HEK293 (cell line): ENCODE results near the gene OR52I1.

Experiments used
- CTCF ChIA-PET: fragments of 350-600 bp; formaldehyde crosslinking; extraction: SDS; loops from one replicate; lab custom pipeline; 2021; ENCODE audit warnings: antibody characterized with exemption; lab: Yijun Ruan, JAX
- POLR2A ChIA-PET: fragments of 300-600 bp; formaldehyde crosslinking; extraction: SDS; loops from one replicate; lab custom pipeline; 2020; ENCODE audit warnings: antibody characterized with exemption, inconsistent platforms; lab: Yijun Ruan, JAX
- H3K27ac ChIP-seq: fragments of 200-500 bp; sonication (Bioruptor generic); 2 replicates; pipeline ENCODE4 v1.5.1; 2014; ENCODE audit warnings: low read depth, low read length, control low read depth, inconsistent platforms; ENCODE audit errors: extremely low read depth
- H3K36me3 ChIP-seq, 2 experiments: fragments of 200-500 bp in 1 of 2; sonication (Bioruptor generic) in 1 of 2; 1 replicate in 1 of 2; 2 replicates in 1 of 2; pipeline ENCODE4 v1.5.1; 2014 to 2017; ENCODE audit warnings: inconsistent platforms in 2 of 2, low read length in 2 of 2; ENCODE audit not compliant: control insufficient read depth in 2 of 2, insufficient read depth in 1 of 2
- H3K4me1 ChIP-seq: fragments of 200-500 bp; sonication (Bioruptor generic); 2 replicates; pipeline ENCODE4 v1.5.1; 2014; ENCODE audit warnings: mild to moderate bottlenecking, low read length, inconsistent platforms; ENCODE audit not compliant: control insufficient read depth, insufficient read depth
- H3K4me3 ChIP-seq: 2 replicates; pipeline ENCODE4 v1.5.1; 2011; ENCODE audit warnings: low read depth, mild to moderate bottlenecking, control low read depth, low read length, moderate library complexity
- H3K9me3 ChIP-seq: fragments of 200-500 bp; sonication (Bioruptor generic); 2 replicates; pipeline ENCODE4 v1.5.1; 2014; ENCODE audit warnings: low read depth, low read length, inconsistent platforms; ENCODE audit not compliant: control insufficient read depth, insufficient read depth
- CTCF ChIP-seq: fragments of 450-650 bp; formaldehyde crosslinking; IDR thresholded peaks from 2 replicates; pipeline ENCODE4 v1.5.1; 2016; ENCODE audit warnings: missing biosample characterization, missing genetic modification characterization
- MYNN ChIP-seq: fragments of 450-650 bp; formaldehyde crosslinking; IDR thresholded peaks from 2 replicates; pipeline ENCODE4 v1.5.1; 2016; ENCODE audit warnings: missing biosample characterization, missing genetic modification characterization, borderline replicate concordance
- SP3 ChIP-seq: fragments of 450-650 bp; formaldehyde crosslinking; IDR thresholded peaks from 2 replicates; pipeline ENCODE4 v1.5.1; 2016; ENCODE audit warnings: missing biosample characterization, missing genetic modification characterization
- TRIM28 ChIP-seq: IDR thresholded peaks from 2 replicates; pipeline ENCODE4 v1.6.1; 2011; ENCODE audit warnings: low read length, control low read depth, borderline replicate concordance
- ZBTB10 ChIP-seq: fragments of 450-650 bp; formaldehyde crosslinking; IDR thresholded peaks from 2 replicates; pipeline ENCODE4 v1.5.1; 2016; ENCODE audit warnings: missing biosample characterization, missing genetic modification characterization
- ZBTB17 ChIP-seq: fragments of 450-650 bp; formaldehyde crosslinking; IDR thresholded peaks from 2 replicates; pipeline ENCODE4 v1.5.1; 2016; ENCODE audit warnings: missing biosample characterization, missing genetic modification characterization
- ZBTB48 ChIP-seq: fragments of 450-650 bp; formaldehyde crosslinking; IDR thresholded peaks from 2 replicates; pipeline ENCODE4 v1.5.1; 2016; ENCODE audit warnings: missing biosample characterization, missing genetic modification characterization
- ZFP41 ChIP-seq: fragments of 450-650 bp; formaldehyde crosslinking; IDR thresholded peaks from 2 replicates; pipeline ENCODE4 v1.5.1; 2016; ENCODE audit warnings: missing biosample characterization, missing genetic modification characterization, borderline replicate concordance
- ZNF114 ChIP-seq: fragments of 450-650 bp; formaldehyde crosslinking; IDR thresholded peaks from 2 replicates; pipeline ENCODE4 v1.5.0; 2017; ENCODE audit warnings: missing biosample characterization, missing genetic modification characterization
- ZNF2 ChIP-seq: fragments of 450-650 bp; formaldehyde crosslinking; IDR thresholded peaks from 2 replicates; pipeline ENCODE4 v1.5.1; 2016; ENCODE audit warnings: missing biosample characterization, missing genetic modification characterization
- ZNF324 ChIP-seq: fragments of 450-650 bp; formaldehyde crosslinking; IDR thresholded peaks from 2 replicates; pipeline ENCODE4 v1.5.1; 2016; ENCODE audit warnings: missing biosample characterization, missing genetic modification characterization
- ZNF350 ChIP-seq: fragments of 450-650 bp; formaldehyde crosslinking; IDR thresholded peaks from 2 replicates; pipeline ENCODE4 v1.5.0; 2017; ENCODE audit warnings: missing biosample characterization, mild to moderate bottlenecking, missing genetic modification characterization
- ZNF391 ChIP-seq: fragments of 450-650 bp; formaldehyde crosslinking; IDR thresholded peaks from 2 replicates; pipeline ENCODE4 v1.5.1; 2016; ENCODE audit warnings: low read depth, missing biosample characterization, missing genetic modification characterization, borderline replicate concordance
- ZNF521 ChIP-seq: fragments of 450-650 bp; formaldehyde crosslinking; IDR thresholded peaks from 2 replicates; pipeline ENCODE4 v1.5.1; 2017; ENCODE audit warnings: missing biosample characterization, mild to moderate bottlenecking, missing genetic modification characterization
- ZNF558 ChIP-seq: fragments of 450-650 bp; formaldehyde crosslinking; IDR thresholded peaks from 2 replicates; pipeline ENCODE4 v1.5.1; 2016; ENCODE audit warnings: missing biosample characterization, missing genetic modification characterization
- ZNF561 ChIP-seq: fragments of 450-650 bp; IDR thresholded peaks from 2 replicates; pipeline ENCODE4 v1.5.1; 2018; ENCODE audit warnings: missing biosample characterization, missing genetic modification characterization, borderline replicate concordance
- ZNF654 ChIP-seq: fragments of 450-650 bp; formaldehyde crosslinking; IDR thresholded peaks from 2 replicates; pipeline ENCODE4 v1.5.1; 2016; ENCODE audit warnings: low read depth, missing biosample characterization, missing genetic modification characterization
- ZNF677 ChIP-seq: fragments of 450-650 bp; IDR thresholded peaks from 2 replicates; pipeline ENCODE4 v1.5.0; 2018; ENCODE audit warnings: missing biosample characterization, mild to moderate bottlenecking, missing genetic modification characterization, moderate library complexity
- ZNF704 ChIP-seq: fragments of 450-650 bp; formaldehyde crosslinking; IDR thresholded peaks from 2 replicates; pipeline ENCODE4 v1.5.1; 2016; ENCODE audit warnings: missing biosample characterization, missing genetic modification characterization
- ZXDB ChIP-seq: fragments of 450-650 bp; formaldehyde crosslinking; IDR thresholded peaks from 2 replicates; pipeline ENCODE4 v1.5.1; 2016; ENCODE audit warnings: missing biosample characterization, missing genetic modification characterization

OR52I1 gene

GRCh38 chr11:4636962-4637661 lies 43.3 kb downstream of the OR52I1 start, which contains the start of gene OR51D1:
TSS of gene OR51D1 (plus strand) at chr11:4637477. CDS start at chr11:4639791, 2,314 bp downstream.
- Histone ChIP-seq H3K4me1 (no peaks in the 10 kb centered on the region), H3K27ac (no peak within 1 kb of the TSS), H3K9me3 (no peaks in the 10 kb centered on the region), H3K4me3 (peak within 1 kb of the TSS; percentile 14), H3K36me3 (no peaks in the 10 kb centered on the region)
- POLR2A ChIA-PET = no interaction called here
- CTCF ChIA-PET = interaction anchor here (0.5 to 4.3 kb wide), 44 partner anchors 8 to 1773 kb away, joined by 3 to 42 read pairs (median 3); partner anchors contain the start of gene OR51T1
- TF ChIP-seq ZNF521 = no peak
- TF ChIP-seq ZNF2 = 0 out of 2 replicates have a peak, but pooled peaks have one; percentile 23
- peak; percentile 86 for TF ChIP-seq ZBTB48 (tag by site-specific recombination)
- TF ChIP-seq ZNF324 (tag by site-specific recombination) = no peak
- peak; percentile 76 for TF ChIP-seq ZNF654 (tag by site-specific recombination)
- peak; percentile 78 for TF ChIP-seq CTCF (tag by site-specific recombination)
- no peak for TF ChIP-seq ZNF704
- TF ChIP-seq ZFP41 (tag by site-specific recombination) = no peak
- 0 out of 2 replicates have a peak, but pooled peaks have one; percentile 27 for TF ChIP-seq ZBTB10 (tag by site-specific recombination)
- TF ChIP-seq ZBTB17 = 0 out of 2 replicates have a peak, but pooled peaks have one; percentile 25

GRCh38 chr11:4637662-4638047 lies 43.8 kb downstream of the OR52I1 start:
- Histone ChIP-seq H3K36me3 (no peaks in the 10 kb centered on the region), H3K9me3 (no peaks in the 10 kb centered on the region), H3K4me3 (no peak overlapping the region), H3K27ac (no peak overlapping the region), H3K4me1 (no peaks in the 10 kb centered on the region)
- TF ChIP-seq ZNF350 (no peak), TRIM28 (no peak), MYNN (tag by site-specific recombination) (no peak), ZXDB (tag by site-specific recombination) (no peak), ZNF677 (tag by site-specific recombination) (no peak), ZNF558 (tag by site-specific recombination) (no peak), ZNF521 (no peak), ZNF391 (tag by site-specific recombination) (no peak), ZNF561 (tag by site-specific recombination) (no peak), ZNF114 (tag by site-specific recombination) (no peak), SP3 (no peak)
- POLR2A ChIA-PET = no interaction called here
- CTCF ChIA-PET = interaction anchor here (0.5 to 4.3 kb wide), 29 partner anchors 8 to 1773 kb away, joined by 3 to 42 read pairs (median 4); partner anchors contain the start of gene OR51T1
